Glutamatergic neuron (in vitro differentiated cells): ENCODE data around the gene THOP1. TPM values are rescaled to one million over a fixed set of nuclear protein-coding genes. Genes with fewer than 3 reads are reported as not detected.
A peak's percentile ranks its signal among the peaks of the same experiment; 100 is the strongest.

ENCODE experiments used
- DNase-seq: peaks from one replicate; pipeline ENCODE4 v3.0.0; 2022
- H3K27ac Mint-ChIP-seq: one replicate; pipeline ENCODE4 v1.8.0; 2020; ENCODE audit warnings: mild to moderate bottlenecking, mixed read lengths, inconsistent platforms; ENCODE audit not compliant: unreplicated experiment
- H3K27me3 Mint-ChIP-seq: one replicate; pipeline ENCODE4 v1.8.0; 2020; ENCODE audit warnings: mild to moderate bottlenecking, moderate library complexity, mixed read lengths, inconsistent platforms; ENCODE audit not compliant: unreplicated experiment
- H3K36me3 Mint-ChIP-seq: one replicate; pipeline ENCODE4 v1.8.0; 2020; ENCODE audit warnings: mild to moderate bottlenecking, mixed read lengths, inconsistent platforms; ENCODE audit not compliant: unreplicated experiment
- H3K4me1 Mint-ChIP-seq: one replicate; pipeline ENCODE4 v1.8.0; 2020; ENCODE audit warnings: mild to moderate bottlenecking, low read depth, mixed read lengths, inconsistent platforms; ENCODE audit not compliant: unreplicated experiment
- H3K4me3 Mint-ChIP-seq: one replicate; pipeline ENCODE4 v1.8.0; 2020; ENCODE audit warnings: mild to moderate bottlenecking, mixed read lengths, inconsistent platforms; ENCODE audit not compliant: unreplicated experiment
- H3K9me3 Mint-ChIP-seq: one replicate; pipeline ENCODE4 v1.8.0; 2020; ENCODE audit warnings: mild to moderate bottlenecking, moderate library complexity, mixed read lengths, inconsistent platforms; ENCODE audit not compliant: unreplicated experiment
- CTCF ChIP-seq: fragments of 200-600 bp; sonication (generic); IDR thresholded peaks from one replicate; pipeline ENCODE4 v1.5.0; 2021; ENCODE audit not compliant: partially characterized antibody, unreplicated experiment
- total RNA-seq: library from RNA; stranded (reverse); fragmentation: NEBNext Ultra II Directional; extraction: Animal tissue kit (Norgen Biotek cat#: 25700); gene quantifications from one replicate; pipeline ENCODE4 v1.2.1, GENCODE V29; 2021; ENCODE audit not compliant: unreplicated experiment

THOP1 gene
- total RNA-seq, 1 donor from 2014 or later, result 64.0 TPM

DNA sequence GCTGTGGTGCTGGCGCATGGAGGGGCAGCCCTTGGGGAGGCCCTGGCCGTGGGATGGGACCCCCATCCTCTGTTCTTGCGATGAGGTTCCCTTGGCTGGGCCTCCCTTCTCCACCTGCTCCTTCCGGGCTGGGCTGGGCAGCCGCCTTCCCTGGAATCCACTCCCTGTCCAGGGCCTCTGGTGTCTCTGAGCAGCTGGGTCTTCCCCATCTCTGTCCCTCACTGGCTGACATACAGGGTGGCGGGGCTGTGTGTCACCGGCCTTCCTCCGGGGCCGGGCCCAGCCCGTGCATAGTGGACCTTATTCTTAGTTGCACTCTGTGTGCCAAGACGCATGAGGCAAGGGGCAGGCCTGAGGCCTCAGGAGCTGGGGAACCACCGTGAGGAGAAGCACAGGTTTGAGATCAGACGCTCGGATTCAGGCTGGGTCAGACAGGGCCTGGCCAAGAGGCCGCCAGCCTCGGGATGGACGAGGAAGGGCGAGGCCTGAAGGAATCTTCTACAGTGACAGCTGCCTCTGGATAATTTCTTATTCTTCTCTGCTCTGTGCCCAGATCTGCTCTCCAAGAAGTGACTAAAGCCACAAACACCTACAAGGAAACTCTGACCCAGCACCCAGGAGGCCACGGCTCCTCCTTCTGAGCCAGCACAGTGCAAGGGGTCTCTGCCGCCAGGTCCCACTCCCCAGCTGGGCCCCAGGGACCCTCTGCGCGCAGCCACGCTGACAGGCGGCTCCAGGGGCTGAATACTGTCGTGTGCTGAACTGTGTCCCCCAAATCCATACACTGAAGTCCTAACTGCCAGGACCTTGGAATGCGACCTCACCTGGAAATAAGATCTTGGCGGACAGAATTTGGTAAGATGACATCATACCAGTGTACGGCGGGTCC, 13.3 kb upstream of the THOP1 start:
- Mint-ChIP-seq H3K27me3 (peaks cover 4% of the 10 kb centered on the region), H3K27ac (peak overlapping the region; percentile 36), H3K9me3 (peaks cover 8% of the 10 kb centered on the region), H3K36me3 (peaks cover 8% of the 10 kb centered on the region), H3K4me1 (peaks cover 20% of the 10 kb centered on the region), H3K4me3 (peak overlapping the region; percentile 60)
- no peak for DNase-seq
- no peak for TF ChIP-seq CTCF

DNA sequence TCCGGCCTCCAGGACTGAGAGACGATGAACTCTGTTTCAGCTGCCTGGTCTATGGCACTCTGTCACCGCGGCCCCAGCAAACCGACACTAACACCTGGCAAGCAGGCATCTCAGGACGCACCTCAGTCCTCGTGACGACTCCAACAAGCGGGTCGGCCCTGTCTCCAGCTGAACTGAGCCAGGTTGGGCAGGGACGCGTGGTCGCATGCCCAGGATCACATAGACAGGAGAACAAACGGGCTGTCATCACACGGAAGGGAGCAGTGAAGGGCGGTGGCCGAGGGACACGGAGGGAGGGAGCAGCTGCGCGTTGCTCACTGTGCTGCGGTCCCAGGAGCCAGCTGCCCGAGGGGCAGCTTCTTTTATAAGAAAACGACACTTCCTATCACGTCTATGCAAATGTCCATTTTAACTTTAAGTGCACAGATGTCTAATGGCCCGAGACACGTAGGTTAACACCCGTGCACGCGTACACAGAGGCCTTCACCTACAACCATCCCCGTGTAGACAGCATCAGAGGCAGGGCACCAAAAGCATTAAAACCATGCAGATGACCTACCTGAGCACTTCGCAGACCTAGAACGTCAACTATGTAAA, 11.1 kb upstream of the THOP1 start:
- H3K27ac Mint-ChIP-seq, result peak overlapping the region; percentile 95
- TF ChIP-seq CTCF, result no peak
- H3K9me3 Mint-ChIP-seq, result peaks cover 8% of the 10 kb centered on the region
- peaks cover 22% of the 10 kb centered on the region for H3K4me1 Mint-ChIP-seq
- H3K36me3 Mint-ChIP-seq, result peaks cover 8% of the 10 kb centered on the region
- H3K27me3 Mint-ChIP-seq, result peaks cover 6% of the 10 kb centered on the region
- DNase-seq, result peak; percentile 53
- H3K4me3 Mint-ChIP-seq, result peak overlapping the region; percentile 81

- Mint-ChIP-seq H3K27me3 (peaks cover 6% of the 10 kb centered on the region), H3K36me3 (peaks cover 8% of the 10 kb centered on the region), H3K4me3 (peak overlapping the region; percentile 22), H3K9me3 (peaks cover 8% of the 10 kb centered on the region), H3K27ac (peak overlapping the region; percentile 95), H3K4me1 (peaks cover 21% of the 10 kb centered on the region)
- no peak for TF ChIP-seq CTCF
- DNase-seq, result no peak
Measured at GRCh38 chr19:2774953-2775555, 10.2 kb upstream of the THOP1 start.

DNA sequence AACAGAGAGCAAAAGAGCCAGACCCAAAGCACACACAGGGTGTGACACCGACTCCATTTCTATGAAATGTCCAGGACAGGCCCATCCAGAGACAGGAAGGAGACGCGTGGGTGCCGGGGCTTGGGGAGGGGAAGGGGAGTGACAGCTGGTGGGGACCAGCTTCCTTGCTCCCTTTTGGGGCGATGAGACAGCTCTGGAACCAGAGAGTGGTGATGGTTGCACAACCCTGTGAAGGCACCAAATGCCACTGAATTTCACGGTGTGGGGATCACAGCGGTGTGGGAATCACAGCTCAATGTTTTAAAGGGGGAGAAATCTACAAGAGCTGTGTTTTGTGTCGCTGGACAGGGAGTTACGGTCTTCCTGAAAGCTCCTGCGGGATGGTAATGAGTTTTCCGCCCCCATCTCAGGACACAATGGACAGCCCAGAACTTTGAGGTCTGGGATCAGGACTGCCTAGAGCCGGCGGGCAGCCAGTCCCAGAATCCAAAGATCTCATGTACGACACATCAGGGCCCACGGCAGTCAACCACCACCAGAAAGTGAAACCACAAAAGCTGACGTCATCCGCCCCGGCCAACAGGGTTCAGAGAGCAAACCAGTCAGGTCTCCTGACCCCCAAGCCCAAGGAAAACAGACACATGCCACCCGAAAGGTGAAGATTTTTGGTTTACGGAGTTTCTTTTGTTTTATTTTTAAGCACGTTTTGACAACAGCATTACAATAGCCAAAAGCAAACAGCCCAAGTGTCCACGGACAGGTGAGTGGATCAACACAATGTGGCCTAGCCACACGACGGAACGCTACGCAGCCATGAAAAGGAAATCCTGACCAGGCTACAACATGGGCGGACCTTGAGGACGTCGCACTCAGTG, 9.5 kb upstream of the THOP1 start:
- TF ChIP-seq CTCF, result no peak
- Mint-ChIP-seq H3K27ac (peak overlapping the region; percentile 95), H3K4me3 (peak overlapping the region; percentile 22)

More for the DNA sequence above, 9.5 kb upstream of the THOP1 start:
- Mint-ChIP-seq H3K27me3 (peaks cover 6% of the 10 kb centered on the region), H3K4me1 (peaks cover 23% of the 10 kb centered on the region), H3K9me3 (peaks cover 7% of the 10 kb centered on the region), H3K36me3 (peaks cover 8% of the 10 kb centered on the region)
- no peak for DNase-seq
